Neural crest cell (in vitro differentiated cells): Measurements from ENCODE around the gene DAPK2. TPM values are rescaled to one million over a fixed set of nuclear protein-coding genes. Genes with fewer than 3 reads are reported as not detected.

ENCODE experiments used
- DNase-seq: peaks from one replicate; pipeline ENCODE4 v3.0.0; 2021; ENCODE audit warnings: low read depth, mixed read lengths, low spot score
- H3K27ac Mint-ChIP-seq: one replicate; pipeline ENCODE4 v1.8.0; 2021; ENCODE audit warnings: mild to moderate bottlenecking, mixed read lengths; ENCODE audit not compliant: unreplicated experiment
- H3K27me3 Mint-ChIP-seq: 2 replicates; pipeline ENCODE4 v1.8.0; 2021; ENCODE audit warnings: low read depth, mild to moderate bottlenecking, mixed read lengths
- H3K36me3 Mint-ChIP-seq: 2 replicates; pipeline ENCODE4 v1.8.0; 2021; ENCODE audit warnings: low read depth, mild to moderate bottlenecking, mixed read lengths
- H3K4me1 Mint-ChIP-seq: 2 replicates; pipeline ENCODE4 v1.8.0; 2021; ENCODE audit warnings: mixed read lengths
- H3K4me3 Mint-ChIP-seq: one replicate; pipeline ENCODE4 v1.8.0; 2021; ENCODE audit warnings: mild to moderate bottlenecking, mixed read lengths
- H3K9me3 Mint-ChIP-seq: 2 replicates; pipeline ENCODE4 v1.8.0; 2021; ENCODE audit warnings: mixed read lengths
- CTCF ChIP-seq: fragments of 200-600 bp; sonication (generic); conservative IDR thresholded peaks from 2 replicates; pipeline ENCODE4 v1.5.0; 2021; ENCODE audit warnings: antibody characterized with exemption, mild to moderate bottlenecking
- total RNA-seq: library from RNA; stranded (reverse); gene quantifications from 2 replicates; pipeline ENCODE4 v1.2.1, GENCODE V29; 2021

Gene DAPK2
- total RNA-seq, 1 donor from 2014 or later, result 8.5 TPM

- no peak for DNase-seq
- Mint-ChIP-seq H3K4me3 (no peak overlapping the region), H3K27ac (no peak overlapping the region), H3K4me1 (no peaks in the 10 kb centered on the region), H3K36me3 (no peaks in the 10 kb centered on the region), H3K9me3 (no peaks in the 10 kb centered on the region), H3K27me3 (no peaks in the 10 kb centered on the region)
- TF ChIP-seq CTCF, result no peak
Measured at GRCh38 chr15:64011736-64012135, 34.5 kb downstream of the DAPK2 start.

GRCh38 chr15:64010719-64011118 lies 35.6 kb downstream of the DAPK2 start:
- H3K9me3 Mint-ChIP-seq, result no peaks in the 10 kb centered on the region
- TF ChIP-seq CTCF, result no peak
- no peaks in the 10 kb centered on the region for H3K27me3 Mint-ChIP-seq
- no peak overlapping the region for H3K27ac Mint-ChIP-seq
- H3K36me3 Mint-ChIP-seq, result no peaks in the 10 kb centered on the region
- H3K4me3 Mint-ChIP-seq, result no peak overlapping the region
- DNase-seq, result no peak
- H3K4me1 Mint-ChIP-seq, result no peaks in the 10 kb centered on the region

GRCh38 chr15:64009798-64010261 lies 36.5 kb downstream of the DAPK2 start:
- Mint-ChIP-seq H3K4me3 (no peak overlapping the region), H3K27me3 (no peaks in the 10 kb centered on the region), H3K27ac (no peak overlapping the region), H3K36me3 (no peaks in the 10 kb centered on the region), H3K4me1 (no peaks in the 10 kb centered on the region), H3K9me3 (no peaks in the 10 kb centered on the region)
- TF ChIP-seq CTCF, result no peak
- DNase-seq, result no peak

GRCh38 chr15:64009241-64009640 lies 37.0 kb downstream of the DAPK2 start:
- Mint-ChIP-seq H3K27me3 (no peaks in the 10 kb centered on the region), H3K4me1 (no peaks in the 10 kb centered on the region), H3K36me3 (no peaks in the 10 kb centered on the region), H3K4me3 (no peak overlapping the region), H3K27ac (no peak overlapping the region), H3K9me3 (no peaks in the 10 kb centered on the region)
- TF ChIP-seq CTCF, result no peak
- DNase-seq, result no peak

- Mint-ChIP-seq H3K27ac (no peak overlapping the region), H3K4me3 (no peak overlapping the region), H3K27me3 (no peaks in the 10 kb centered on the region), H3K4me1 (no peaks in the 10 kb centered on the region), H3K9me3 (no peaks in the 10 kb centered on the region), H3K36me3 (no peaks in the 10 kb centered on the region)
- no peak for DNase-seq
- TF ChIP-seq CTCF, result no peak
Measured at GRCh38 chr15:64008177-64008576, 38.1 kb downstream of the DAPK2 start.

GRCh38 chr15:64006642-64007041 lies 39.6 kb downstream of the DAPK2 start:
- no peaks in the 10 kb centered on the region for H3K4me1 Mint-ChIP-seq
- H3K9me3 Mint-ChIP-seq, result no peaks in the 10 kb centered on the region
- no peak overlapping the region for H3K4me3 Mint-ChIP-seq
- no peak overlapping the region for H3K27ac Mint-ChIP-seq
- H3K36me3 Mint-ChIP-seq, result no peaks in the 10 kb centered on the region
- TF ChIP-seq CTCF, result no peak
- DNase-seq, result no peak
- no peaks in the 10 kb centered on the region for H3K27me3 Mint-ChIP-seq
